ENCODE results near the gene HSPA12A. TPM values are rescaled to one million over a fixed set of nuclear protein-coding genes. Genes with fewer than 3 reads are reported as not detected.

Gene HSPA12A
- total RNA-seq, 2 experiments from 2014 or later = 0.49 TPM; not detected in 1

DNA sequence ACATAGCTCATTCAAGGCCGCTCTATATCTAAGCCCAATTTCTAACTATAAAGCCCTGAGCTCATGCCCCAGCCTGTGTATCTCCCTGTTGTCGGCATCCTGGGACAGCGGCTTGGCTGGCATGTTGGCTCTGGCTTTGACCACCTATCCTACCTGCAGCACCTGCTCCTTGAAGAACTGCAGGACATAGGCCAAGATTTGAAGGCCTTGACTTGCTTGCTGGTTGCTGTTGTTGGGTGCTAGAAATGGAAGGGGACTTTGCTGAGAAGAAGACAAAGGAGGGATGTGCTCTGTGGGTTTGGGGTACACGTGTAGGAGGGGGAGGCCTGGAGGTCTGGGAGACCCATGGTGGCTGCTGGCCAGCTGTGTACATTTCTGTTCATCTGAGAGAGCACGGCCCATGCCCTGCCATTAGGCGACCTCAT is 110.5 kb downstream of the HSPA12A start:
- CTCF ChIA-PET = interaction anchor here (1.3 kb wide), 1 partner anchor 50 kb away, joined by 3 read pairs; no protein-coding TSS in a partner anchor
- Histone ChIP-seq H3K27me3 (ENCODE audit: control insufficient read depth in 1 of 2, insufficient read depth in 2 of 2, low read length in 2 of 2) (peaks cover 14 to 16% of the 10 kb centered on the region in 2 experiments), H3K9me3 (ENCODE audit: control insufficient read depth in 1 of 2, insufficient read depth in 1 of 2, low read length in 2 of 2) (peaks cover 0 to 4% of the 10 kb centered on the region in 2 experiments), H3K36me3 (ENCODE audit: insufficient read depth, low read length) (no peaks in the 10 kb centered on the region), H3K4me3 (ENCODE audit: low read length) (no peak overlapping the region), H3K27ac (ENCODE audit: low read depth in 1 of 2, low read length in 2 of 2) (no peak overlapping the region), H3K4me1 (ENCODE audit: insufficient read depth, low read length) (no peaks in the 10 kb centered on the region)
- DNase-seq (no peak), ATAC-seq (ENCODE audit: poor library complexity) (no peak)
- H3K27me3 Mint-ChIP-seq = peaks cover 38% of the 10 kb centered on the region
- no peak overlapping the region for H3K4me3 Mint-ChIP-seq
- H3K36me3 Mint-ChIP-seq (ENCODE audit: low read depth) = no peaks in the 10 kb centered on the region
- POLR2A ChIA-PET = no interaction called here
- H3K4me1 Mint-ChIP-seq (ENCODE audit: low read depth) = no peaks in the 10 kb centered on the region
- no peak for TF ChIP-seq CTCF (IDR thresholded peaks at IDR 0.05)
- peaks cover 2% of the 10 kb centered on the region for H3K9me3 Mint-ChIP-seq
- intact Hi-C loops (cut with DNase I, micrococcal nuclease) = no loop called here
- no peak overlapping the region for H3K27ac Mint-ChIP-seq

DNA sequence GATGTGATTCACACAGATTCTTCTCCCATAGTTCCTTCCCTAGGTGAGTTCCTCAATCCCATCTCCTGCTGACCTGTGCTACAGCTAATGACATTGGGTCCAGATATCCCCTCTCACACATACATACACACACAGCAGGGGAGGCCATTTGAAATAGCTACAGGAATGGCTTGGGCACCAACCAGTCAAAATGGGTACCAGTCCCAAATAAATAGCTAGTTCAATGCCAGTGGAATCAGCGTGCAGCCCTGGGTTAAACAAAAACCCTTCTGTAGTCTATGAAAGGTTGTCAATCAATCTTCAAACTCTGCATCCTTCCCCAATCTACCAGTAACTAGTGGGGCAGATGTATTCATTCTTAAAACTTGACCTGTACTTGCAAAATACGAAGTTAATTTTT is 112.3 kb downstream of the HSPA12A start:
- Mint-ChIP-seq H3K36me3 (ENCODE audit: low read depth) (no peaks in the 10 kb centered on the region), H3K27me3 (peaks cover 41% of the 10 kb centered on the region), H3K4me3 (no peak overlapping the region), H3K9me3 (no peaks in the 10 kb centered on the region), H3K27ac (no peak overlapping the region), H3K4me1 (ENCODE audit: low read depth) (no peaks in the 10 kb centered on the region)
- no peak for TF ChIP-seq CTCF (IDR thresholded peaks at IDR 0.05)
- Histone ChIP-seq H3K4me3 (ENCODE audit: low read length) (no peak overlapping the region), H3K36me3 (ENCODE audit: insufficient read depth, low read length) (no peaks in the 10 kb centered on the region), H3K4me1 (ENCODE audit: insufficient read depth, low read length) (no peaks in the 10 kb centered on the region), H3K27ac (ENCODE audit: low read depth in 1 of 2, low read length in 2 of 2) (no peak overlapping the region), H3K9me3 (ENCODE audit: control insufficient read depth in 1 of 2, insufficient read depth in 1 of 2, low read length in 2 of 2) (peaks cover 0 to 4% of the 10 kb centered on the region in 2 experiments), H3K27me3 (ENCODE audit: control insufficient read depth in 1 of 2, insufficient read depth in 2 of 2, low read length in 2 of 2) (peaks cover 19 to 21% of the 10 kb centered on the region in 2 experiments)
- intact Hi-C loops (cut with DNase I, micrococcal nuclease) = no loop called here
- ChIA-PET POLR2A (no interaction called here), CTCF (no interaction called here)
- ATAC-seq (ENCODE audit: poor library complexity) (no peak), DNase-seq (no peak)

DNA sequence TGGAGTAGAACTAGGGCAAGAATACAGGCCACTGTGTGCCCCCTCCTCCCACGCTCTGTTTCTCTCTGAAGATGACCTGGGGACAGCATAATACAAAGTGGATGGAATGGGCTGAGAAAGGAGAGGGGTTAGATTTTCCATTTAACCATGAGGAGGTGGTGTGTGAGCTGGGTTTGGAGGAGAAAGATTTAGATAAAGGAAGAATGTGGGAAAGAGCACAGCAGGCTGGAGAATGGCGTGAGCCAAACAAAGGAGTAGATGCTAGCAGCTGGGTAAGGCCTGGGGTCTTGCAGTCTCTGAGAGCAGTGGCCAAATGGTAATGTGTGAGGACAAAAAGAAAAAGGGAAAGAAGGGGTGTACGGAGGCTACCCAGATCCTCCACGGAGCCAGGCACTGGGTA is 113.0 kb downstream of the HSPA12A start:
- Histone ChIP-seq H3K27me3 (ENCODE audit: control insufficient read depth in 1 of 2, insufficient read depth in 2 of 2, low read length in 2 of 2) (peaks cover 13 to 20% of the 10 kb centered on the region in 2 experiments), H3K36me3 (ENCODE audit: insufficient read depth, low read length) (no peaks in the 10 kb centered on the region), H3K4me1 (ENCODE audit: insufficient read depth, low read length) (no peaks in the 10 kb centered on the region), H3K27ac (ENCODE audit: low read depth in 1 of 2, low read length in 2 of 2) (no peak overlapping the region), H3K4me3 (ENCODE audit: low read length) (no peak overlapping the region), H3K9me3 (ENCODE audit: control insufficient read depth in 1 of 2, insufficient read depth in 1 of 2, low read length in 2 of 2) (peaks cover 0 to 4% of the 10 kb centered on the region in 2 experiments)
- POLR2A ChIA-PET = no interaction called here
- Mint-ChIP-seq H3K27ac (no peak overlapping the region), H3K4me3 (no peak overlapping the region), H3K4me1 (ENCODE audit: low read depth) (no peaks in the 10 kb centered on the region), H3K36me3 (ENCODE audit: low read depth) (no peaks in the 10 kb centered on the region), H3K27me3 (peaks cover 47% of the 10 kb centered on the region), H3K9me3 (no peaks in the 10 kb centered on the region)
- CTCF ChIA-PET = no interaction called here
- no peak for ATAC-seq (ENCODE audit: poor library complexity)
- no peak for DNase-seq
- intact Hi-C loops (cut with DNase I, micrococcal nuclease) = loop anchor here in 1 of 2 experiments (10.0 kb wide), 1 partner anchor 1545 kb away; no protein-coding TSS in a partner anchor
- no peak for TF ChIP-seq CTCF (IDR thresholded peaks at IDR 0.05)

Data from CD4-positive, alpha-beta T cell (primary cell).